GM12873 (cell line): Measurements from ENCODE around the gene ARCN1.

ENCODE experiments used
- TF ChIP-seq, protein P1 (sequence below): IDR thresholded peaks from 2 replicates; pipeline ENCODE4 v1.5.1; 2012; ENCODE audit warnings: low read depth, mild to moderate bottlenecking, moderate library complexity, low read length, control low read depth; ENCODE audit not compliant: insufficient read depth; ENCODE audit errors: missing control alignments

Gene ARCN1

DNA sequence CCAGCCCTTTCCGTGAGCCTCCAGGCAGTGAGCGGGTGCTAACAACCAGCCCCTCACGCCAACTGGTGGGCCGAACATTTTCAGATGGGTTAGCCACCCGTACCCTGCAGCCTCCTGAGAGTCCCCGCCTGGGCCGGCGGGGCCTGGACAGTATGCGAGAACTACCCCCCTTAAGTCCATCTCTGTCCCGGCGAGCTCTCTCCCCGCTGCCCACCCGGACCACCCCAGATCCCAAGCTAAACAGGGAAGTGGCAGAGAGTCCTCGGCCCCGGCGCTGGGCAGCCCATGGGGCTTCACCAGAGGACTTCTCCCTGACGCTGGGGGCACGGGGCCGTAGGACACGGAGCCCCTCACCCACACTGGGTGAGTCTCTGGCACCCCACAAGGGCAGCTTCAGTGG is 55.8 kb downstream of the ARCN1 start:
- TF ChIP-seq, protein P1, sequence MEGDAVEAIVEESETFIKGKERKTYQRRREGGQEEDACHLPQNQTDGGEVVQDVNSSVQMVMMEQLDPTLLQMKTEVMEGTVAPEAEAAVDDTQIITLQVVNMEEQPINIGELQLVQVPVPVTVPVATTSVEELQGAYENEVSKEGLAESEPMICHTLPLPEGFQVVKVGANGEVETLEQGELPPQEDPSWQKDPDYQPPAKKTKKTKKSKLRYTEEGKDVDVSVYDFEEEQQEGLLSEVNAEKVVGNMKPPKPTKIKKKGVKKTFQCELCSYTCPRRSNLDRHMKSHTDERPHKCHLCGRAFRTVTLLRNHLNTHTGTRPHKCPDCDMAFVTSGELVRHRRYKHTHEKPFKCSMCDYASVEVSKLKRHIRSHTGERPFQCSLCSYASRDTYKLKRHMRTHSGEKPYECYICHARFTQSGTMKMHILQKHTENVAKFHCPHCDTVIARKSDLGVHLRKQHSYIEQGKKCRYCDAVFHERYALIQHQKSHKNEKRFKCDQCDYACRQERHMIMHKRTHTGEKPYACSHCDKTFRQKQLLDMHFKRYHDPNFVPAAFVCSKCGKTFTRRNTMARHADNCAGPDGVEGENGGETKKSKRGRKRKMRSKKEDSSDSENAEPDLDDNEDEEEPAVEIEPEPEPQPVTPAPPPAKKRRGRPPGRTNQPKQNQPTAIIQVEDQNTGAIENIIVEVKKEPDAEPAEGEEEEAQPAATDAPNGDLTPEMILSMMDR: no peak

DNA sequence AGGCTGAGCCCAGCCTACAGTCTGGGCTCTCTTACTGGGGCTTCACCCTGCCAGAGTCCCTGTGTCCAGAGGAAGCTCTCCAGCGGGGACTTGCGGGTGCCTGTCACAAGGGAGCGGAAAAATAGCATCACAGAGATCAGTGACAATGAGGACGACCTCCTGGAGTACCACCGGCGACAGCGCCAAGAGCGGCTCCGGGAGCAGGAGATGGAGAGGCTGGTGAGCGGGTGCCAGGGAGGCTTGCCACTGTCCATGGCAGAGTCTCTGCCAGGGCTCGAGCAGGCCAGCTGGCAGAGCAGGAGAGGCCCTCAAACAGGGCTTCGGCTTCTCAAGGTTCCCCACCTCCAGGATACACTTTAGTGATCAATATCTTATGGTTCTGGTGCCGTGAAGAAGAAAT is 56.2 kb downstream of the ARCN1 start:
- TF ChIP-seq, protein P1: no peak

DNA sequence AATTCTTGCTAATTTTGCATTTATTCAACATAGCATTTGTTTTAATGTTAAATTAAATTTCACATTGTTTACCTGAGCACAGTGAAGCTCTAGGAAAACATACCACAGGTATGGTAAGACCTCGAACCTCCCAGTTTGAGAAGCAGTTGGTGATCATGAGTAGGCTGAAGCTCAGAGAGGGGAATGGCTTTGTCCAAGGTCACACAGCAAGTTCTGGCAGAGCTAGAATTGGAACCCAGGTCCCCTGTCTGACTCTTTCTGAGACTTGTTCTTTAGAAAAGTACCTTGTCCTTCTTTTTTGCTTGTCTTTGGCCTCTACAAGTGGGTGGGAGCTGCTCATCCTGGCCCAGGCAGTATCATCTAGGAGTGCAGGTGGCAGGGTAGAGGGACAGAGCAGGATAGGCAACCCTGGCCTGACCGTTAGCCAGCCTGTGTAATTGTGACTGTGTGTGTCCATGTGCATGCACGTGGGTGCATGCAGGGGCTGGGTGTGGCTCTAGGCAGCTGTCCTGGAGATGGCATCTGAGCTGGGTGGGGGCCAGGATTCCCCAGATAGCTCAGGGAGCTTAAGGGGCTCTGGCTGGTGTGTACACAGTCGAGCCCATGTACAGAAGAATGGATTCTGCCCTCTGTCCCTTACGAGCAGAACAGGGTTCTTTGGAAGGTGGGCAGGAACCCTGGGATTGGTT is 56.8 kb downstream of the ARCN1 start:
- TF ChIP-seq, protein P1: no peak

DNA sequence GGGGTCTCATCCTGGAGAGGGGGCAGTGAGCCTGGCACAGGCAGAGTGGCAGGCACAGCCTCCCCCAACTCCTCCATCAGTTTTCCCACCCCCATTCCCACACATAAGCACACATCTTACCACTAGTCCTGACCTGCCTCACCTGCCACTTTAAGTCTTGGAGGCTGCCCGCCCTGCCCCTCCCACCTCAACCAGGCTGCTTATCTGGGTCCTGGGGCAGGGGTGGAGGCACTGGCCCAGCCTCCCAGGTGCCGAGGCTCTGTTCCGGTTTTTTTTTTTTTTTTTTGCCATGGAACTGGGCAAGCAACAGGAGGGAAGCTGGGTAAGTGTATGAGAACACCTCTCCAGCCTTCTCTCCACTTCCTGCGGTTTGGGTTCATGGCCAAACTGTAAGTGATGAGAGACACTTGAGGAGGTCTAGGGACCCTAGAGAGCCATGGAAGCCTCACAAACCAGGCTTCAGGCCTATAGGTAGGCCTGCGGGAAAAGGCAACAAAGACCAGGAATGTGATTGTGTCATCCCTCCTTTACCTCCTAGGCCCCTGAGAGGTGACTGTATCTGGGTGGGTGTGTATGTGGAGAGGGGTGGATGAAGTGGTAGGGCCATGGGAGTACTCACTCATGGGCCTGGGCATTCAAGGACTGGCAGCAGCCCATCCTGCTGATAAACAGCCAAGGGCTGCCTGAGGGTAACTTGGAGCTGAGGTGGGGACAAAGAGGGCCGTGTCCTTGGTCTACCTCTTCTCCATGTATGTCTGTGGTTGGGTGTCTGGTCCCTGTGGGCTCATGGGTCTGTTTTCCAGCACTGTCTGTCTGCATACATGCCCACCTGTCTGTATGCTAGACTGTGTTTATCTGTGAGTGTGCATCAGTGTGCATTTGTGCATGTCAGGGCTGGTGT is 57.8 kb downstream of the ARCN1 start:
- TF ChIP-seq, protein P1: no peak

DNA sequence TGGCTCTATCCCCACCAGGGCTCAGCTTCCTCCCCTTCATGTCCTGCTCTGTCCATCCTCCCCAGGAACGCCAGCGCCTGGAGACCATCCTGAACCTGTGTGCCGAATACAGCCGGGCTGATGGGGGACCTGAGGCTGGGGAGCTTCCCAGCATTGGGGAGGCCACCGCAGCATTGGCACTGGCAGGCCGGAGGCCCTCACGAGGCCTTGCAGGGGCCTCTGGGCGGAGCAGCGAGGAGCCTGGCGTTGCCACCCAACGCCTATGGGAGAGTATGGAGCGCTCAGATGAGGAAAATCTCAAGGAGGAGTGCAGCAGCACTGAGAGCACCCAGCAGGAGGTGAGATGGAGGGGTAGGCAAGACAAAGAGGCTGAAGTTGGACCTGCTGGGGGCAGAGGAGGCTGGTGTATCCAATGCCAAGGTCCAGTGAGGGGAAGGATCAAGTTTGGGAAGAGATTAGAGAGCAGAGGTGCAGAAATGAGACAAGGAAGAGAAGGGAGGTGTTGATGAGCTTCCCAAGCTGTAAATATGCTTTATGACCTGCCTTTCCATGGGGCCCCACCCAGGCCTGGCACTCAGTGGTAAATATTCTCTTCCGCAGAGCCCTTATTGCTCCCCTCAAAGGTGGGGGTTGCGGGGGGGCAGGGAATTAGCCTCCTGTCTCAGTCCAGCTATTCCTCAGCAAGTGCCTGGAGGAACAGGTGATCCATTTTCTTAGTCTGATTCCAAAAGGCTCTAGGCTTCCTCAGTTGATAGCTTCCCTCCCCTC is 59.1 kb downstream of the ARCN1 start:
- TF ChIP-seq, protein P1: no peak

DNA sequence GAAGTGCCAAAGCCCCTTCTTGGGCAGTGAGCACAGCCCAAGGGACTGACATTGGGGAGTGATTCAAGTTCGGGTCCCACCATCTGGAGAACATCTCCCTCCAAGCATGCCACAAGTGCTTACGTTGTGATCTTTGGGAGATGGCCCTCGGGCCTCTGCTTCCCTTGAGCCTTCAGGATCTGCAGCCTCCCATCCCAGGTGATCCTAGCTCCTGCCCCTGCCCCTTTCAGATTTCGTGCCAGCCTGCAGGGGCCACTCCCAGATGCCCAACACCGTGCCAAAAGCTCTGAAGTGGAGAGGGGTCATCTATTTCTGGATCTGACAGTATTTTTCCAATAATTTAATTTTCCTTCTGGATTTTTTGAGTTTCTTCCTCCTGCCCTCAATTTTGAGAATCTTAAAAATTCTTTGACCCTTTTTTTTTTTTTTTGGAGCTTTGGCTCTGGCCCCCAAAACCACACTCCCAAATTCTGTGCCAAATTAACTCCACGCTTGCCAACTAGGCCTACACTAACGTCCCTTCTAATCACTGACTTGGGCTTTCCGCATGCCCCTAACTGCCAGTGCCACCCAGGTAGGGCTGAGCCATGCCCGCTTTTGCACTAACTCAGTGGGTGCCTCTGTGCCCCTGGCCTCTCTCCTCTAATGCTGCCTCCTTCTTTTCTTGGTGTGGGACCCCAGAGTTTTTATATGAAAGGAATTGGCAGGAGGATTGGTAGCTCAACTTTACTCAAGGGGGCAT is 60.5 kb downstream of the ARCN1 start:
- TF ChIP-seq, protein P1: no peak
